Kidney (tissue), 14 donors: ENCODE measurements around the gene PHF21B. TPM values are rescaled to one million over a fixed set of nuclear protein-coding genes. Genes with fewer than 3 reads are reported as not detected.

Experiments used
- DNase-seq, 5 donors: peaks; one replicate each; pipeline ENCODE4 v3.0.0-alpha.2; 2013 to 2020
- FAIRE-seq: peaks from 2 replicates; lab custom pipeline; 2012; peaks lifted over from hg19 to GRCh38; lab: Jason Lieb, UNC
- H3K27ac ChIP-seq, 2 donors: one replicate each; pipeline ENCODE4 v1.7.0; 2013; ENCODE audit warnings: low read depth in 2 of 2, low read length in 2 of 2, inconsistent platforms in 1 of 2
- H3K27me3 ChIP-seq: one replicate; pipeline ENCODE4 v1.7.1; 2013; ENCODE audit warnings: low read length, inconsistent platforms; ENCODE audit not compliant: control insufficient read depth, insufficient read depth
- H3K36me3 ChIP-seq, 3 donors: one replicate each; pipeline versions ENCODE4 v1.7.0 to v1.7.1; 2013; ENCODE audit warnings: low read length in 3 of 3, control low read depth in 1 of 3, inconsistent platforms in 1 of 3; ENCODE audit not compliant: insufficient read depth in 3 of 3, control insufficient read depth in 2 of 3
- H3K4me1 ChIP-seq, 3 donors: one replicate each; pipeline versions ENCODE4 v1.7.0 to v1.7.1; 2013; ENCODE audit warnings: low read length in 3 of 3, inconsistent platforms in 1 of 3, low read depth in 1 of 3; ENCODE audit not compliant: control insufficient read depth in 2 of 3, insufficient read depth in 2 of 3
- H3K4me3 ChIP-seq, 3 donors: one replicate each; pipeline versions ENCODE4 v1.7.0 to v1.8.1; 2013; ENCODE audit warnings: low read length in 3 of 3, control low read depth in 1 of 3, inconsistent platforms in 1 of 3
- H3K9ac ChIP-seq, 3 donors: one replicate each; pipeline versions ENCODE4 v1.7.0 to v1.7.1; 2013; ENCODE audit warnings: low read length in 3 of 3, control low read depth in 1 of 3, inconsistent platforms in 1 of 3
- H3K9me3 ChIP-seq, 3 donors: one replicate each; pipeline versions ENCODE4 v1.7.0 to v1.7.1; 2013; ENCODE audit warnings: low read length in 3 of 3, control low read depth in 1 of 3, inconsistent platforms in 1 of 3; ENCODE audit not compliant: control insufficient read depth in 2 of 3, insufficient read depth in 1 of 3
- CTCF ChIP-seq: IDR thresholded peaks from 3 replicates; pipeline ENCODE4 v1.5.1; 2012; ENCODE audit warnings: mild to moderate bottlenecking, moderate library complexity, borderline replicate concordance; ENCODE audit not compliant: insufficient read depth; ENCODE audit errors: extremely low read depth
- intact Hi-C: fragments of 100-400 bp; cut with DNase I; formaldehyde crosslinking; loops from one replicate; pipeline ENCODE4 v1.11.1; 2022
- polyA plus RNA-seq: library from polyadenylated mRNA; stranded (reverse); fragments of 350-450 nt; fragmentation: Illumina TruSeq; extraction: RNeasy Lipid Tissue Mini Kit (QIAGEN cat#74804); gene quantifications from one replicate; pipeline ENCODE4 v1.2.3, GENCODE V29; 2014; ENCODE audit warnings: low read depth, low replicate concordance; ENCODE audit not compliant: insufficient read depth
- total RNA-seq: library from RNA; stranded (reverse); fragmentation: NEBNext Ultra II Directional; extraction: Animal tissue kit (Norgen Biotek cat#: 25700); gene quantifications from one replicate; pipeline ENCODE4 v1.2.1, GENCODE V29; 2021
- donor health status: control.
- donor health status: control.
- donor health status: control.
- donor health status: control.
- donor health status: control.
- donor health status: DM: yes; HTN: yes; CAD: no.
- donor health status: Normal renal cell carcinoma (clear cell type).

Gene PHF21B
- total and polyA plus RNA-seq, 2 donors from 2014 or later = 1.1 to 2.8 TPM

GRCh38 chr22:44933666-44934453 is 75.9 kb downstream of the PHF21B start:
- Histone ChIP-seq H3K27ac (no peak overlapping the region), H3K4me1 (no peaks in the 10 kb centered on the region), H3K9ac (no peak overlapping the region), H3K4me3 (no peak overlapping the region), H3K9me3 (no peaks in the 10 kb centered on the region), H3K36me3 (no peaks in the 10 kb centered on the region), H3K27me3 (no peaks in the 10 kb centered on the region)
- intact Hi-C loops = no loop called here
- DNase-seq (peak in 1 of 5 donors; percentile 48), FAIRE-seq (no peak)
- no peak for TF ChIP-seq CTCF

- DNase-seq = peak in 1 of 5 donors; percentile 50
- FAIRE-seq = no peak
Measured at GRCh38 chr22:44932493-44932892, 77.3 kb downstream of the PHF21B start.

GRCh38 chr22:44931766-44932165 is 78.0 kb downstream of the PHF21B start:
- H3K27ac ChIP-seq = no peak overlapping the region
- FAIRE-seq (no peak), DNase-seq (peak in 1 of 5 donors; percentile 44)
- H3K9ac ChIP-seq = no peak overlapping the region
- H3K9me3 ChIP-seq = no peaks in the 10 kb centered on the region
- peaks cover 0 to 2% (median 0%) of the 10 kb centered on the region in 3 donors for H3K4me1 ChIP-seq
- H3K27me3 ChIP-seq = no peaks in the 10 kb centered on the region
- no peak overlapping the region for H3K4me3 ChIP-seq
- no peaks in the 10 kb centered on the region for H3K36me3 ChIP-seq
- no peak for TF ChIP-seq CTCF
- intact Hi-C loops = no loop called here

More at GRCh38 chr22:44932493-44932892, 77.3 kb downstream of the PHF21B start:
- intact Hi-C loops = no loop called here
- Histone ChIP-seq H3K4me3 (no peak overlapping the region), H3K9me3 (no peaks in the 10 kb centered on the region), H3K36me3 (no peaks in the 10 kb centered on the region), H3K9ac (no peak overlapping the region), H3K27me3 (no peaks in the 10 kb centered on the region), H3K27ac (no peak overlapping the region), H3K4me1 (no peaks in the 10 kb centered on the region)
- no peak for TF ChIP-seq CTCF
